ENCODE results near the gene TMEM245.
"Not testable (repeated sequence)": the region's sequence is repeated elsewhere in the genome, so short reads cannot be mapped to it uniquely, and the experiment has no call there.

Gene TMEM245

GRCh38 chr9:109060191-109060590, 59.6 kb downstream of the TMEM245 start:
- DNase-seq: no peak

- not testable (repeated sequence) for DNase-seq
Observed at GRCh38 chr9:109053121-109053520, 66.6 kb downstream of the TMEM245 start.

GRCh38 chr9:109052416-109052815, 67.3 kb downstream of the TMEM245 start:
- DNase-seq: no peak

GRCh38 chr9:109051733-109052132, 68.0 kb downstream of the TMEM245 start:
- no peak for DNase-seq

GRCh38 chr9:109050444-109050843, 69.3 kb downstream of the TMEM245 start:
- DNase-seq: no peak

GRCh38 chr9:109048822-109049221, 70.9 kb downstream of the TMEM245 start:
- no peak for DNase-seq

GRCh38 chr9:109047259-109047658, 72.5 kb downstream of the TMEM245 start:
- DNase-seq: no peak

GRCh38 chr9:109046346-109046745, 73.4 kb downstream of the TMEM245 start:
- no peak for DNase-seq

GRCh38 chr9:109043578-109043977, 76.2 kb downstream of the TMEM245 start:
- no peak for DNase-seq

- no peak for DNase-seq
Observed at GRCh38 chr9:109040571-109040970, 79.2 kb downstream of the TMEM245 start.

- DNase-seq: no peak
Observed at GRCh38 chr9:109039539-109039938, 80.2 kb downstream of the TMEM245 start.

- DNase-seq: no peak
Observed at GRCh38 chr9:109037946-109038715, 81.6 kb downstream of the TMEM245 start.

GRCh38 chr9:109036744-109037680, 82.7 kb downstream of the TMEM245 start:
- DNase-seq: no peak

GRCh38 chr9:109035684-109036423, 83.9 kb downstream of the TMEM245 start:
- DNase-seq: no peak

- no peak for DNase-seq
Observed at GRCh38 chr9:109033941-109034700, 85.6 kb downstream of the TMEM245 start.

- DNase-seq: no peak
Observed at GRCh38 chr9:109031241-109031640, 88.5 kb downstream of the TMEM245 start.

- no peak for DNase-seq
Observed at GRCh38 chr9:109030426-109030825, 89.3 kb downstream of the TMEM245 start.

GRCh38 chr9:109028457-109028856, 91.3 kb downstream of the TMEM245 start:
- DNase-seq: no peak

GRCh38 chr9:109027176-109027575, 92.6 kb downstream of the TMEM245 start:
- DNase-seq: no peak

- DNase-seq: no peak
Observed at GRCh38 chr9:109026306-109026705, 93.4 kb downstream of the TMEM245 start.

GRCh38 chr9:109022873-109023272, 96.9 kb downstream of the TMEM245 start:
- no peak for DNase-seq

All from stimulated activated CD4-positive, alpha-beta T cell treated with anti-CD3 and anti-CD28 coated beads, Interleukin-15, amount 100 ng/mL, for 24 hours (primary cell).